ENCODE results near the gene KLF14.

GRCh38 chr7:130732980-130733930 lies 752 bp downstream of the KLF14 start:
- TF ChIP-seq CTCF (conservative IDR thresholded peaks at IDR 0.05; ENCODE audit: low read length), result no peak
- no peak for TF ChIP-seq EZH2phosphoT487 (IDR thresholded peaks at IDR 0.05; ENCODE audit: borderline replicate concordance, low read depth, low read length)
